Measurements from ENCODE around the gene DPY19L1.
A peak's percentile ranks its signal among the peaks of the same experiment; 100 is the strongest.
"Not testable (repeated sequence)": the region's sequence is repeated elsewhere in the genome, so short reads cannot be mapped to it uniquely, and the experiment has no call there.

The DPY19L1 gene

DNA sequence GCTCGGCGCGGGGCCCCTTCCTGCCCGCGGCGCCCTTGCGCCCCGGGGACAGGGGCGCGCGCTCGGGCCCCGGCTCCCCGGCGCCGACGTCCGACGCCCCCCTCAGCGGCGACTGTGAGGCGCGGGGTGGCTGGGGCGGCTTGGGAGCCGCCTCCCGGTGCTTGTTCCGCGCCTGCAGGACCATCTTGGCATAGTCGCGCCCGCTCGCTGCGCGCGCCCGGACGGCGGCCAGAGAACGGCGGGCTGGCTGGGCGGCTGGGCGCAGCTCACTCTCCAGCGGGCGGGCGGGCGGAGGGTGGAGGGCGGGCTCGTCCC, at the start of gene DPY19L1:
Gene DPY19L1, minus strand, starts transcription at position 275 of the 315 bp plus-strand sequence. Its CDS starts 91 bp downstream, at position 184.
- no peak for DNase-seq (ENCODE audit: low read depth)

DNA sequence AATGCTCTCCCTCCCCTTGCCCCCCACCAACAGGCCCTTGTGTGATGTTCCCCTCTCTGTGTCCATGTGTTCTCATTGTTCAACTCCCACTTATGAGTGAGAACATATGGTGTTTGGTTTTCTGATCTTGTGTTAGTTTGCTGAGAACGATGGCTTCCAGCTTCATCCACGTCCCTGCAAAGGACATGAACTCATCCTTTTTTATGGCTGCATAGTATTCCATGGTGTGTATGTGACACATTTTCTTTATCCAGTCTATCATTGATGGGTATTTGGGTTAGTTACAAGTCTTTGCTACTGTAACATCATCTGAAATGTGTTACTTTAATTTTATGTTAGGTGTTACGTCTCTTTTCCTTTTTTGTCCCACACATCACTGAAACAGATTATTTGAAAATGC, 42.2 kb upstream of the DPY19L1 start:
- not testable (repeated sequence) for DNase-seq (ENCODE audit: low read depth)

DNA sequence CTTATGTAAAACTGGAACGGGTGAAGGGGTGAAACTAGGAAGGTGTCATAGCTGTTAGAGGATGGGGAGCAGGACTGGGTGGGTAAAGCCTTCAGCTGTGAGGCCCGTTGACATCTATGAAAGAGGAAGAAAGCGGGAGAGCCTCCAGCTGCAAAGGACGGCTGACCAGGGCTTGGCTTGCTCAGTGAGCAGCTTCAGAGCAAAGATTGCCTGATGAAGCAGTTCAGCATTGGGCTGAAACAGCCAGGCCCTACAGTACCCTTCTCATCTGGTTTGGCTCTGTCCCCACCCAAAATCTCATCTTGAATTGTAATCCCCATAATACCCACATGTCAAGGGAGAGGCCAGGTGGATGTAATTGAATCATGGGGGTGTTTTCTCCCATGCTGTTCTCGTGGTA, 36.7 kb upstream of the DPY19L1 start:
- not testable (repeated sequence) for DNase-seq (ENCODE audit: low read depth)

DNA sequence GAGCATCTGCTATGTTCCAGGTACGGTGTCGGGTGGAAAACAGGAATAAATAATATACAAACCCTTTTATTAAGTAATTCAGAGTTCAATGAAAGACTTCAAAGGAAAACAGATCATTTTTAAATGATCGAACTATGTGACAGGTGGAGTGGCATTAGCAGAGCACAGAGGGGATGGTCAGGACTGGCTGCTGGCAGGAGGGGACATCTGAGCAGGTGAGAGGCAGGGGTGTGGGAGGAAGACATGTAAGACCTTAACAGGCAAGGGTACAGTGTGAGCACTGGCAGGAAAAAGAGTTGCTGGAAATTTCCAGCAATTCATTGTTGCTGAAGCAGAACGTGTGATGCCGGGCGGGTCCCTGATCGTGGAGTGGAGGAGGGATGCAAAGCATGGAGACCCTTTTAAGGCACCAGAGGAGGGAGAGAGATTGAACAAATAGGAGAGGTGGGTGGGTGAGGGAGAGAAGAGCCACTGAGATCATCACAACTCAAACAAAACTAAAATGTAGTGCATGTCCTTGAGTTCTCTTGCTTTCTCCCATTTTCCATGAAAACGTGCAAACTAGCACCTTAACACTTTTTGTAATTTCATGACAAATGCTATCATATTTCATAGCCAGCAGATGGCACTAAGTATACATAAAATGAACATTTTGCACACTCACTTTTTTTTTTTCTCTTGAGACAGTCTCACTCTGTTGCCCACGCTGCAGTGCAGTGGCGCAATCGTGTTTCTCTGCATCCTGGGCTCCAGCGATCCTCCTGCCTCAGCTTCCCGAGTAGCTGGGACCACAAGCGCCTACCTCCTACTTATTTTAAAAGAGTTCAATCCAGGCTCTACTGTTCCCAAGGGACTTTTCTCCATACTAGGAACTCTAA, 35.9 kb upstream of the DPY19L1 start:
- DNase-seq (ENCODE audit: low read depth): peak; percentile 65

DNA sequence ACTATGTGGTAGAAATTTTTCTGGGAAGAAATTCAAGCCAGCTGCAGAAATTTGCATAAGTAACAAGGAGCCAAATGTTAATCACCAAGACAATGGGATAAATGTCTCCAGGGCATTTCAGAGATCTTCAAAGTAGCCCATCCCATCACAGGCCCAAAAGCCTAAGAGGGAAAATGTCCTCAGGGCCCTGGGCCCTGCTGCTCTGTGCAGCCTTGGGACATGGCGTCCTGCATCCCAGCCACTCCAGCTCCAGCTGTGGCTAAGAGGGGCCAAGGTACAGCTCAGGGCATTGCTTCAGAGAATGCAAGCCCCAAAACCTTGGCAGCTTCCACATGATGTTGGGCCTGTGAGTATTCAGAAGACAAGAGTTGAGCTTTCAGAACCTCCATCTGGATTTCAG, 31.8 kb upstream of the DPY19L1 start:
- not testable (repeated sequence) for DNase-seq (ENCODE audit: low read depth)

DNA sequence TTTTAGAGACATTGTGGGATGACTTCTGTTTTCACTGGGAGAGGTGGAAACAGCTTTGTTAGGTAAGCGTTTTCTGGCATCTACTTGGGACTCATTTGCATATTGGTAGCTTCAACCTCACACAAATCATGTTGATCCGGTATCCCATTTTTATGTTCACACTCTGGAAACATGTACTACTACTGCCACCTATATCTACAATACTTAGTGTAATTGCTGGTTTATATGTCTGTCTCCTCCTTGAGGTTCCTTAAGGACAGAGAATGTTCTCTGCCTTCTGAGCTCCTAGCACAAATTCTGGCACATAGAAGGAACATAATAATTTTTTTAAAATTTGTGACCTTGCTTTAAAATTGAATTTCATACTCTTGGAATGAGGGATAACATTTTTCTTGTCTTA, 28.1 kb upstream of the DPY19L1 start:
- DNase-seq (ENCODE audit: low read depth): not testable (repeated sequence)

DNA sequence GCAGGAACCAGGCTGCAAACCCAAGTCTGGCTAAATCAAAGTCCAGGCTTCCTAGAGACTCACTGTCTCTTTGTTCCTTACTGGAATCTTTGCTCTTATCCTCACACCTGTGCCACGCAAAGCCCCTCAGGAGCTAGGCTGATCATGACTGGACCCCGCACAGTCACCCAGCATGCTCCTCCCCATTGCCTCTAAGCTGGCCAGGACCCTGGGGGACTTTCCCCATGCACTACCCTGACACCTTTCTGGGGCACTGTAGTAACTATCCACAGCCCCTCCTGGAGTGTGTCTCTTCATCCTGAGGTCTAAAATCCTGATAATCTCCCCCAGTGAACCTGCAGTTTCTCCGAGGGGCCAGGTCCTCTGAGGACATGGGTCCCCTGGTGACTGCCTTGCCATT, 21.3 kb upstream of the DPY19L1 start:
- DNase-seq (ENCODE audit: low read depth): not testable (repeated sequence)

DNA sequence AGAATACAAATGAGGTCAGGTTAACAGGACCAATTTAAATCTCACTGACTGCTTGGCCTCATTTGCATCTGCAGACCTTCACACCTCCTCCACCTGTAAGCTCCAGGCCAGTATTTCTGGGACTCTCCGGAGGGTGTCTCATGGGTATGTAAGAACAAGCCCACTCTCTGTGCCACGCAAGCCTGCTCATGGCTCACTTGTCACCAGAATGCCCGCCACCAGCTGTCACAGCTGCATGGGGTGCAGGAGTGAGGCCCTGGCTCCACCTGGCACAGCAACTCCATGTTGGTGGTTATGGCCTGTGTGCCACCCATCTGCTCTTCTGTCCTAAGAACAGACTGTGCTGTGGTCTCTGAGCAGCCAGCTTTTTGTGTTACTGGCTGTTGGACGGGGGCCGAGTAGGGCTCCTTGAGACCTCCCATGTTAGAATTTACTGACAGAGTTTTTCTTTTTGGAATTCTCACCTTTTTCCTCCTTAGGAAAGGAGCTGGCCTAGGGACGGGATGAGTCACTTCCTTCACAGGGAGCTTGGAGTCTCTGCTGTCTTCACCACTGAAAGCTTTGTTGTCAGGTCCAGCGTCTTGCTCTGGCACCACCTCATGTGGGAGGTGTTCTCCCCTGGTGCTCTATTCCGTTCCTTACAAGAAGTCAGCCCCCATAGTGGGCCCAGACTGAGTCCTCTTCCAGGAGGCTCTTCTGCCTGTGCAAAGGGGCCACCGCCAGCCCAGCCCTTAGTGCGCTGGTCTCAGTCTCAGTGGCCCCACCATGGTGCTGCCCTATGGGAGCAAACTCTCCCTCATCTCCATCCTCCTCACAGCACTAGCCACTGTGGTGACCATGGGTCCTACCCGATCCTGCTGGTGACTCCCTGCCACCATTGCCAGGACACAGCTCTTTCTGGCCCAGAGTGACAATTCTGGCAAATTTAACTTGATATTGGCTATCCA, 20.5 kb upstream of the DPY19L1 start:
- not testable (repeated sequence) for DNase-seq (ENCODE audit: low read depth)

DNA sequence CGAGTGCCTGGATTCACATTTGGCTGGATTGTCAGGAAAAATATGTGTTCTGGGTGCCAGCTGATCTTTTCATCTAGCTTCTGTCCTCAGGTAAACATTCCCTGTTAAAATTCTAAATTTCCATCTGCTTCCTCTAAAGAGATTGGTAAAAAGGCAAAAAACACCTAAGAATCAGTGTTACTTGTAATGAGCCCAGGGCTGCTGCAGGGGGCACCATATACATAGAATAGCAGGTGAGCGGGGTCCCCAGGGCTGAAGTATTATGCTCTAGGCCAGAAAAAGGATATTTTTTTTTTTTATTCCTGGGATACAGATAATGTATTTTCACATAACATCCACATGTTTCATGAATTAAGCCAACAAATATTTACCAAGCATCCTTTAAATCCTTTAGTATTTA, 18.4 kb upstream of the DPY19L1 start:
- DNase-seq (ENCODE audit: low read depth): not testable (repeated sequence)

DNA sequence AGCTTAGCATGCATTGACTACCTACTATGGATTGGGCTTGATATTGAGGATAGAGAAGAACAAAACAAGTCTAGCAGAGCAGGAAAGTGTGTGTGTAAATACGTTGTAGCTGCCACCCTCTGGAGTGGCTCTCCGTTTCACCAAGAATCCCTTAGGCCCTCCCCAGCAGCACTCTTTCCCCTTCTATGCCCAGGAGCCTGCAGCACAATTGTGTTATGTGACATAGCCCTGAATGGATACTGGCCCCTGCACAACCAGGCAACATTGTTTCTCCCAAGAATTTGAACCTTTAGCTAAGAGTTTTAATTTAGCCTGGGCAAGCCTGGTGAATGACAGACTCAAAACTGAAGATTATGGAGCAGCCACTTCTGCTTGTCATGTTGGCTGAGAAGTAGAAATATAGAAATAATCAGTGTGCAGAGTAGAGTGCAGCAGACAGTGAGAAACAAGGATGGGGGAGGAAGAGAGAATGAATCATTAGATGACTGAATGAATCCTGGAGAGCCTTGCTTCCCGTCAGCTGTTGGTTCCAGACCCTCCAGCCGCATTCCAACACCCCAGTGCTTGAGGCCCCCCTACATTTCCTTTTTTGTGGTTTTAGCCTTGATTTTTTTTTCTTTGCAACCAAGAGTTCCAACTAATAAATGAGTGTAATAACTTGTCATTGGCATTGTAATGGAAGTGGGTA, 16.3 kb upstream of the DPY19L1 start:
- DNase-seq (ENCODE audit: low read depth): peak; percentile 58

DNA sequence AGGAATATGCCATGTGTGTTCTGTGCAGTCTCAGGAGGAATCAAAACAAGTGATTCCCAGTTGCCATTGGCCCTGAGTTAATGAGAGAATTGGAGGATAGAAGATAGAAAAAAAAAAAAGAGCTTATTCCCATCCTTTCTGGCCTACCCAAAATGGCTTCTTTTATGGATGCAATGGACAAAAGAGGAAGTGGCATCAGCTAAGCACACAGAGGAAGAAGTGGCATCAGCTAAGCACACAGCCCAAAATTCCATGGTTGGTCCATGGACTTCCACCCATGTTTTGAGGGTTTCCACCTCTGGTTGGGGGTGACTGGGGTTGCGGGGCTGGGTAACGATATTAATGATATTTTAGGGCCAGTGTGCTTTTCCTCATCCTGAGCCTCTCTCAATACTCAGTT, 11.1 kb upstream of the DPY19L1 start:
- not testable (repeated sequence) for DNase-seq (ENCODE audit: low read depth)

DNA sequence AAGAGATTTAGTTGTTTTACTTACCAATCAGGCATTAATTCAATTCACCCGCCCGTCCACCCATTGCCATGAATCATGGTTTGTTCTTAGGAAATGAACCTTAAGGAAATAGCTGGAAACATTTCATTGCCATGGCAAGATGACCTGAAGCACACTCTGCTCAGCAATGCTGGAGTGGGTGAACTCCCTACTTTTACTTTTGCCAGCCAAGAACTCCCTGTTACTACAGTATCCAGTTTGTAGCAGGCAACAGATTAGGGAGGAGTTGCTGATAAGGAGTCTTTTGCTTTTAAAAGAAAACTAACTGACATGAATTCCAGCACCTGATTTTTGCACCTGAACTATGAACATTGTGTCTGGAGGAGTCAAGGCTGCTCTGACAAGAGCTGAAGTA, 10.6 kb upstream of the DPY19L1 start:
- DNase-seq (ENCODE audit: low read depth): peak; percentile 34

DNA sequence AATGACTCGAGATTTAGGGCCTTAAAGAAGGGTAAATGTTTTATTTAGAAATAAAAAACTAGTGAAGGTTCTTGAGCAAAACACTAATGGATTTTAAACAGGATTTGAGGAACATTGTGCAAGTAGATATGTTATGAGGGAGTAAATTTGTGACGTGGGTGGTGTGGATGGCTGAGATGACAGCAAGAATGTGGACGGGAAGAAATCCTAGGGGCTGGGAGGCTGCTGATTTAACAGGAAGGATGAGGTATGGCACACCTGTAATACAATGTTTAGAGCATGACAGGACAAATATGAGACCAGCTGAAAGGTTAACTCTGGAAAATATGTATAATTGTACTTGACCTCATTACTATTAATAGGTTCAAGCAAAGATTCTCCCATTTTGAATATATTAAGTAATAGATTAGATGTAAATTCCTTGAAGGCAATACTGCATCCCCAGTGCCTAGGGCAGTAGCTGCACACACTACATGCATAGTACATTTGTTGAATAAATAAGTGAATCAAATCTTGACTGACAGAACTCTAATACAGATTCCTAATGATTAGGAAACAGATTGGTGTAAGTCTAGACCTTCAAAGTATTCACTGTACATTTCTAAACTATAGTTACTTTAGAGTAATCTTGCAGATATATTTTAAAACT, 10.1 kb upstream of the DPY19L1 start:
- DNase-seq (ENCODE audit: low read depth): not testable (repeated sequence)

DNA sequence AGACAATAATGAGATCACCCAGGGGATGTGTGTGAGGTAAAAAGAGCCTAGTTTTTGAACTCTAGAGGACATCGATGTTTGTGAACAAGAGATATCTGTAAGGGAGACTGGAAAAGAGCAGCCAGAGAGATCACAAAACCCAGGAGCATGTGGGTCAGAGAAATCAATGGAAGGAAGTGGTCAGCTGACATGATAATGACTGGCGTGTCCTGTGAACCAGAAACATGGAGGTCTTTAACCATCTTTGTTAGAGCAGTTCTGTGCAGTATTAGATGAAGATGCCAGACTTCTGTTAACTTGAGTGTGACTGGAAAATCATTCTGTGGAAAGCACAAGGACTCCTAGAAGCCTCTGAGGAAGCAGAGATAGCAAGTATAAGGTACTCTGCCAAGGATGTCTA, 6.0 kb upstream of the DPY19L1 start:
- DNase-seq (ENCODE audit: low read depth): not testable (repeated sequence)

DNA sequence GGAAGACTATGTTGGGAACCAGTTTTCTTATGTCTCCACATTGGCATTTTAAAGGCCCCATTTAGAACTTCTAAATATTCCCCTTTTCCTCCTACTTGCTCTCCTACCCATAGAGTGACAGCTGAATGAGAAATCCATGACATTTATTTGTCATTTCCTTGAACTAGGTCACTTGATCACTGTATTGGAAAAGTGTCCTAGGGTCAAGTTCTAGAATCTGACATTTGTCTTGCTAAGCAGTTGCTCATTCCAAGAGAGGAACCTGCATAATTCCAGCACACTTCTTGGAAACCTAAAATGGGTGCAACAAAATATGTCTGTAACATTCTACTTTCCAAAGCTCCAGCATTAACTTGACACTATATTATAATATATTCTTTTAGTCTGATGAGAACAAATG, 3.6 kb upstream of the DPY19L1 start:
- no peak for DNase-seq (ENCODE audit: low read depth)

DNA sequence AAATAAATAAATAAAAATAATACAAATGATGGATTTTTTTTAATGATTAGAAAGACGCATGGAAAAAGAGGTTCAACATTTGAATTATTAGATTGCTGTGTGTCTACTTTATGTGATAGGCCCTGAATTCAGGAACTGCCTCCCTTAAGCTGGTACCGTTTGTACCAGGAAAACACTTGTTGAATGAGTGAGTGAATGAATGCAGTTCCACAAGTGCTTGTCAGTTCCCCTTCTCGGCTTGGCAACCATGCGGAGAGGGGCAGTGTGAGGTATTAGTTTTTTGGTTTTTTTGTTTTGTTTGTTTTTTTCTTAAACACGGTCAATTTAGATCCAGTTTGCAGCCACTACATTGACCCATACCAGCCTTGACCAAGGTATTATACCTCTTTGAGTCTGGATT, 2.1 kb upstream of the DPY19L1 start:
- DNase-seq (ENCODE audit: low read depth): no peak

DNA sequence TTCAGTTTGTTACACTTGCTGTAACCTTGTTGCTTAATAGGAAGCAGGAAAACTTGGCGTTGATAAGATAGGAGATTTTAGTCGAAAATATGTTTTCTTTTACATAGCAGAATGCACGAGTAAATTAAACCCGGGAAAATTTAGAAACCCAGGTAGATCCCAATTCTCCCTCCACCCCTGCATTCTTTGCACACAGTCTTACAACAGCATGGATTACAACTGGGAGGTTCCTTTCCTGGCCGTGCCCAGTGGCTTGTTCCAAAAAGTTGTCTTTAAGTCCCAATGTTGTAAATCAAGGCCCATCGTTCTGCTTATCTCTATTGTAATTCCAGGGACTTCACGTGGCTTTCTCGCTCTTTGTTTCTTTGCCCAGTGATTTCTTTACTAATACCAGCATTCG, 1.1 kb upstream of the DPY19L1 start:
- no peak for DNase-seq (ENCODE audit: low read depth)

DNA sequence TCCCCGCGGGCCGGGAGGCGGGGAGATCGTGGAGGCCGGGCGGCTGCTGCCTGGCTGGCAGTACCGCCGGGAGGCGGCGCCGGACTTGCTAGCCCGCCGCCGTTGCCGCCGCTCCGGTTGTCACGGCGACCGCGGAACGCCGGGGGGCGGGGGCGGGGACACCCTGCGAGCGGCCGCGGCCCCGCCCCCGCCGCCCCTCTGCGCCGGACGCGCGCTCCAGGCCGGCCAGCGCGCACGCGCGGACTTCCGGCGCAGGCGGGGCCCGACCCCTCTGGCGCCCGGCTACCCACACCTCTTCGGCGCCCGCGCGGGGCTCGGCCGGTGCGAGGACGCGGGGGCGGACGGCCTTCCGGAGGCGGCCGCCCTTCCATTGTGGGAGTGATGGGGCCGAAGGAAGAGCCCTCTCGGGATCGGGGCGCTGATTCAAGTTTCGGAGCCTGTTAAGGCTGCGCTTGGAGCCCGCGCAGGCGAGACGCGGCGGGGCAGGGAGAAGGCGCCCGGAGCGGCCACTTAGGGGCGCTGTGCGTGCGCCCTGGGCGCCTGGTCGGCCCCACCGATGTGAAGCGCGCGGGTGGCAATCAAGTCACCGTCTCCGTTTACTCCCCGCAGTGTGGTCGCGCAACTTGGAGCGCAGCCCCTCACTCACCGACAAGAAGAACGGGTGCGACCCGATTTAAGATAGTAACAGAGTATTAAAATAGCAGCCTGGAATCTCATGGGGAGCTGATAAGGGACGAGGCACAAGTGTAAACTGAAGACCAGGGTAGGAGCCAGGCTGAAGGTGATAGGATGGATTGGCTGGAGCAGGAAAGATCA, 449 bp upstream of the DPY19L1 start:
- DNase-seq (ENCODE audit: low read depth): peak; percentile 90

DNA sequence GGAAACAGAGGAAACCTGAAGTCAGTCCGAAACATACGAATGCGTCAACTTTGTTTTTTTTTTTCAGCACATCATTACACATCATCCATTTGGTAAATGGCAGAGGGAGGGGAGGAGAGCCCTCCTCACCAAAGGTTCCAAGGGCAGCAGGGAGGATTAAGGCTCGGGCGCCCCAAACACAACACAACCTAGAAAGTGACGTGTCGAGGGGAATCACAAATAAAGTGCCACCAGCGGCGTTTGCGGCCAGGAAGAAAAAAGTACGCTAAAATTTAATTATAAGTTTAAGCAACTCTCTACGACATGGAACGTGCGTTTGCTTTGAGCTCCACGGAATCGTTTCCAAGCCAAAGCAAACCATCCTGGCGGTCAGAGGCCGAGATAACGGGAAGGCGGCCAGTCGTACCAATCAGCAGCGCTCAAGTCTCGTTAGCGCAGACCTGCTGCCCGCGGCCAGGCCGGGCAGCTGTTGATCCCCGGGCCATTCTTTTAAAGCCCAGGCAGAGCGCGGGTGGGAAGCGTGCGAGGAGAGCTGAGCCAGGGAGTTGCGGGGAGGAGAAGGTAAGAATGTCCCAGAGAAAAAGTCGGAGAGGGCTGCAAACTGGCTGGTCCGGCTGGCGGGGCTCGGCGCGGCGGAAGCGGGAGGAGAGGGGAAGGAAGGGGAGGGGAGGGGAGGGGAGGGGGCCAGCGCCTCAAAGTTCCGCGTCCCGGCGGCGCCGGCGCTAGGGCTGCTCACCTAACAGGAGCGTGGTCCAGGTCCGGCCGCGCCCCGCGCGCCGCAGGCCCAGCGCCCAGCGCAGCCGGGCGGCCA, 719 bp downstream of the DPY19L1 start:
- peak; percentile 74 for DNase-seq (ENCODE audit: low read depth)

DNA sequence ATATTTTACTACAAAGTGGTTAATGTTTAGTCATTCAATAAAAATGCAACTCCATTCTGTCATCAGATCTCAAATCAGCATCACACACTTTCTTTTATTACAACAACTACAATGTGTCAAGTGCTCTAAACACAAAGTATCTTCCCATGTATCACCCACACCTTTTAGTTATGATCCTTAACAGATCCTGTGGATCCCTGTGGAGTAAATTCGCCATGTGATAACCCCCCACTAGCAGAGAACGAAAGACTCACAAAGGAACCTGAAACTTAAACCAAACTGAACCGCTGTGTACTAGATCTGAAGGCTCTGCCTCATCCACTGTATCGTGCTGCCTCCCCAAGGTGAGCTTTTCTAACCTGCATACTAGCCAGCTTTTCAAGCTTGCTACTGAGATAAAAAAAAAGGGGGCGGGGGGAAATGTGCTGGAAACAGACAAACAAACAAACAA, 1.7 kb downstream of the DPY19L1 start:
- peak; percentile 59 for DNase-seq (ENCODE audit: low read depth)

Data from amniotic epithelial cell (primary cell).